NT2/D1 (cell line): ENCODE data around the gene TLCD4.

ENCODE experiments used
- SUZ12 ChIP-seq: IDR thresholded peaks from 2 replicates; pipeline ENCODE4 v1.6.1; 2011; ENCODE audit not compliant: insufficient read length, insufficient read depth; ENCODE audit errors: extremely low read depth
- YY1 ChIP-seq: IDR thresholded peaks from 2 replicates; pipeline ENCODE4 v1.6.1; 2011; ENCODE audit not compliant: insufficient read length, insufficient read depth
- ZNF274 ChIP-seq: IDR thresholded peaks from 2 replicates; pipeline ENCODE4 v1.6.1; 2011; ENCODE audit warnings: mild to moderate bottlenecking, low read depth, low read length

GRCh38 chr1:95073446-95073845, 43.7 kb upstream of the TLCD4 start:
- TF ChIP-seq YY1 (no peak), SUZ12 (no peak), ZNF274 (no peak)
